SJCRH30 (cell line): ENCODE measurements around the gene PICK1. TPM values are rescaled to one million over a fixed set of nuclear protein-coding genes. Genes with fewer than 3 reads are reported as not detected.
A peak's percentile ranks its signal among the peaks of the same experiment; 100 is the strongest.
"Not testable (repeated sequence)": the region's sequence is repeated elsewhere in the genome, so short reads cannot be mapped to it uniquely, and the experiment has no call there.

Experiments used
- DNase-seq, 2 experiments: peaks; one replicate each; pipeline ENCODE4 v3.0.0-alpha.2; 2015 to 2020
- H3K27ac ChIP-seq: fragments of 250-450 bp; sonication (Bioruptor Pico); 2 replicates; pipeline ENCODE4 v1.5.1; 2020; ENCODE audit warnings: mild to moderate bottlenecking, moderate library complexity
- H3K27me3 ChIP-seq: fragments of 250-450 bp; sonication (Bioruptor Pico); 2 replicates; pipeline ENCODE4 v1.5.1; 2020; ENCODE audit warnings: mild to moderate bottlenecking, moderate library complexity
- H3K36me3 ChIP-seq: fragments of 250-450 bp; sonication (Bioruptor Pico); 2 replicates; pipeline ENCODE4 v1.5.1; 2020; ENCODE audit warnings: mild to moderate bottlenecking, moderate library complexity
- H3K4me1 ChIP-seq: fragments of 250-450 bp; sonication (Bioruptor Pico); 2 replicates; pipeline ENCODE4 v1.5.1; 2020; ENCODE audit warnings: mild to moderate bottlenecking, moderate library complexity
- H3K4me3 ChIP-seq: fragments of 250-450 bp; sonication (Bioruptor Pico); 2 replicates; pipeline ENCODE4 v1.5.1; 2020; ENCODE audit warnings: mild to moderate bottlenecking, moderate library complexity
- H3K9me3 ChIP-seq: fragments of 250-450 bp; sonication (Bioruptor Pico); replicated peaks from 2 replicates; pipeline ENCODE4 v1.5.1; 2020; ENCODE audit warnings: mild to moderate bottlenecking, moderate library complexity
- total RNA-seq: library from RNA; depleted of rRNA; stranded (reverse); fragments of >200 nt; shearing (Covaris generic); gene quantifications from 2 replicates; pipeline ENCODE4 v1.2.3, GENCODE V29; 2014; rRNA removed

Gene PICK1
- total RNA-seq, 1 experiment from 2014 or later = 0.45 TPM

DNA sequence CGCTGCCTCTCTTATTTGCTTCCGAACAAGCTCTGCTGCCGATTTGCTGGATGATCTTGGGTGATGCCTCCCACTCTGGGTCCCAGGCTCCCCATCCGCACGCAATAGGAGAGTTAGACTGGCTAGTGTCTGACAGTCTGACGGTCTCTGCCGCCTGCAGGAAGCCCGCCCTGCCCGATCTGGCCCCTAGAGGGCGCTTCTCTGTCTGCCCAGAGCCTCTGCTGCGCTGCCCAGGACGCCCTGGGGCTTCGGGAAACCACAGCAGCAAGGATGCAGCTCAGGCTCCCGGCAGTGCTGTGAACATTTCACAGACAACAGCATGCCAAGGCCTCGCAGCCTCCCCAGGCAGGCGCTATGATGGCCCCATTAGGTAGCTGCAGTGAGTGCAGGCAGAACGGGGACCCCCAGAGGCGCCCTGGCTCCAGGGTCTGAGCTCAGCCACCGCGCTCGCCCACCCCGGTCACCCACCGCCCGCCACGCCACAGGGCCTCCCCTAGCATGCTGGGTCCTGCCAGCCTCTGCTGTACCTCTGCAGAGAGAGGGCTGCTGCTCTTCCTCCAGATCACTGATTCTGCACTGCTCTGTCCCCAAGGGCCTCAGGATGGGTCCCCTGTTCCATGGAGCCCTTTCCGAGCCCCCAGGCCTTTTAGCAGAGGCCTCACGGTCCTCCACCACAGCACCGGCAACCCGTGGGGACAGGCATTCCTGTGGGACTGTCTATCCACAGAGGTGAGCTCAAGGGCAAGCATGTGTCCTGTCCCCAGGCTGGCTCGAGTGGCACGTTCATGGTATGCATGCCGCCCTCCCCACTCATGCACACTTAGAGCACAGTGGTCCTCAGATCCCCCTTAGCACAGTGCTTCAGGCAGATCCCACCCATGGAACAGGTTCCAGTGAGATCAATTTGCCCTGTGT is 57.5 kb downstream of the PICK1 start:
- Histone ChIP-seq H3K4me1 (no peaks in the 10 kb centered on the region; the same call in 1 of the 2 replicates), H3K9me3 (no peaks in the 10 kb centered on the region), H3K27ac (no peak overlapping the region), H3K27me3 (no peaks in the 10 kb centered on the region), H3K36me3 (no peaks in the 10 kb centered on the region), H3K4me3 (no peak overlapping the region)
- peak; percentile 79 to 85 for DNase-seq

GRCh38 chr22:38115423-38116205 is 58.4 kb downstream of the PICK1 start:
- Histone ChIP-seq H3K27ac (no peak overlapping the region), H3K4me3 (no peak overlapping the region), H3K27me3 (no peaks in the 10 kb centered on the region; the same call in 1 of the 2 replicates), H3K4me1 (no peaks in the 10 kb centered on the region; the same call in 1 of the 2 replicates), H3K36me3 (no peaks in the 10 kb centered on the region), H3K9me3 (no peaks in the 10 kb centered on the region)
- DNase-seq = no peak

DNA sequence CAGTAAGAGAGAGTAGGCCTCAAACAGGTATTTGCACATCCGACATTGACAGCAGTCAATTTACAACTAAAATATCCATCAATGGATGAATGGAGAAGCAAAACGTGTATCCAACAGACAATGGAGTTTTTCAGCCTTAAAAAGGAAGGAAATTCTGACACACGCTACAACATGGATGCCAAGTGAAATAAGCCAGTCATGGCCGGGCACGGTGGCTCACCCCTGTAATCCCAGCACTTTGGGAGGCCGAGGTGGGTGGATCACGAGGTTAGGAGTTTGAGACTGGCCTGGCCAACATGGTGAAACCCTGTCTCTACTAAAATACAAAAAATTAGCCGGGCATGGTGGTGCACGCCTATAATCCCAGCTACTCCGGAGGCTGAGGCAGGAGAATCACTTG is 60.4 kb downstream of the PICK1 start:
- not testable (repeated sequence) for H3K27me3 ChIP-seq, DNase-seq, H3K9me3 ChIP-seq, H3K36me3 ChIP-seq, H3K27ac ChIP-seq, H3K4me3 ChIP-seq, H3K4me1 ChIP-seq

DNA sequence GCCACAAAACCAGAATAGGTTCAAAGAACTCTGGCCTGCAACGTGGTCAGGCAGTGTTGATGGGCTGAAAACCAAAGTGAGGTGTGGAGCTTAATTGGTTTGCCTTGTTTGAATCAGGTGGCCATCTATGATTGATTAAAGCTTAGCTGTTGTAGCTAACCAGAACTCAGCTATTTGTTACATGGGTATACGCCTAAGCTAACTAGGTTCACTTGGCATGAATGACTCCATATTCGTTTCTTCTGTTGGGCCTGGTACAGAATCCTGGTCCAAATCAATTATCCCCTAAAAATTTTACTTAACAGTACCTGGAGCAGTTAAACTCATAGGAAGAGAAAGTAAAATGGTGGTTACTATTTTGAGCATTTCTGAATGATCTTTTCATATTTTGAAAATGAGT is 61.0 kb downstream of the PICK1 start:
- no peak for DNase-seq
- Histone ChIP-seq H3K36me3 (no peaks in the 10 kb centered on the region), H3K9me3 (no peaks in the 10 kb centered on the region), H3K4me1 (no peaks in the 10 kb centered on the region), H3K27me3 (no peaks in the 10 kb centered on the region; the same call in 1 of the 2 replicates), H3K27ac (no peak overlapping the region), H3K4me3 (no peak overlapping the region)

GRCh38 chr22:38118747-38119146 is 61.5 kb downstream of the PICK1 start:
- not testable (repeated sequence) for H3K9me3 ChIP-seq, H3K27me3 ChIP-seq, H3K36me3 ChIP-seq, H3K4me3 ChIP-seq, DNase-seq, H3K4me1 ChIP-seq, H3K27ac ChIP-seq

- H3K36me3 ChIP-seq = no peaks in the 10 kb centered on the region
These were observed 63.3 kb downstream of the PICK1 start for GRCh38 chr22:38120359-38121110.

DNA sequence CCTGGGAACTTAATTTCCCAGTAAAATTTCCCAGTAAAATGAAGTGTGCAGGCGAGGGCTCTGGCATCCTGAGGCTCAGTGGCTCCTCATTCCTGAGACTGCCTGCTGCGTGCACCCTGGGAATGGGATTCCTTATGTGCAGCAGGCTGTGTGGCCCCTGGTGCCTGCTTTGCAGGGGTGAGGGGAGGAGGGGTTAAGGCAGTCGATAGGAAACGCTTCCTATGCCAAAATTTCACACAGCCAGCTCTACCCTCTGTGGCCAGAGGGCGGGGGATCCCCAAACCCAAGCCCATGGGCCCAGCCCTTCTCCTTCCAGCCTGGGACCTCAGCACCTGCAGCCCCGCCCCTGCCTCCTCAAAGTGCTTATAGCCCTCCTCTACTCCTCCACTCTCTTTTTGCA is 65.4 kb downstream of the PICK1 start:
- H3K4me1 ChIP-seq = no peaks in the 10 kb centered on the region

More at GRCh38 chr22:38120359-38121110, 63.3 kb downstream of the PICK1 start:
- H3K27ac ChIP-seq = no peak overlapping the region
- no peaks in the 10 kb centered on the region; the same call in 1 of the 2 replicates for H3K27me3 ChIP-seq
- no peak for DNase-seq
- H3K4me3 ChIP-seq = no peak overlapping the region
- H3K4me1 ChIP-seq = no peaks in the 10 kb centered on the region
- H3K9me3 ChIP-seq = no peaks in the 10 kb centered on the region

GRCh38 chr22:38124236-38124974 is 67.2 kb downstream of the PICK1 start:
- Histone ChIP-seq H3K9me3 (no peaks in the 10 kb centered on the region), H3K36me3 (no peaks in the 10 kb centered on the region), H3K27ac (no peak overlapping the region), H3K4me3 (no peak overlapping the region), H3K4me1 (no peaks in the 10 kb centered on the region), H3K27me3 (no peaks in the 10 kb centered on the region; the same call in 1 of the 2 replicates)
- no peak for DNase-seq

More for the DNA sequence above, 65.4 kb downstream of the PICK1 start:
- Histone ChIP-seq H3K27ac (no peak overlapping the region), H3K4me3 (no peak overlapping the region), H3K9me3 (no peaks in the 10 kb centered on the region), H3K27me3 (no peaks in the 10 kb centered on the region; the same call in 1 of the 2 replicates), H3K36me3 (no peaks in the 10 kb centered on the region)
- DNase-seq = no peak

- Histone ChIP-seq H3K27me3 (no peaks in the 10 kb centered on the region; the same call in 1 of the 2 replicates), H3K4me1 (no peaks in the 10 kb centered on the region), H3K36me3 (no peaks in the 10 kb centered on the region), H3K4me3 (no peak overlapping the region), H3K9me3 (no peaks in the 10 kb centered on the region), H3K27ac (no peak overlapping the region)
- no peak for DNase-seq
These were observed 67.9 kb downstream of the PICK1 start for GRCh38 chr22:38125038-38125610.

Other genes with a start within 250 kb of the PICK1 start
- gene GCAT, start 249.5 kb upstream of the PICK1 start, total RNA-seq = 14.2 and 15.0 TPM in 2 replicates
- gene GALR3, start 234.0 kb upstream of the PICK1 start, total RNA-seq = not detected in 2 replicates
- 17.1 and 18.2 TPM in 2 replicates for gene ANKRD54, start 213.1 kb upstream of the PICK1 start, total RNA-seq
- 647 and 707 TPM in 2 replicates for gene EIF3L, start 208.0 kb upstream of the PICK1 start, total RNA-seq
- gene MICALL1, start 151.1 kb upstream of the PICK1 start, total RNA-seq = 16.8 and 18.0 TPM in 2 replicates
- not detected in 2 replicates for gene C22orf23, start 103.8 kb upstream of the PICK1 start, total RNA-seq
- 121 and 122 TPM in 2 replicates for gene POLR2F, start 103.7 kb upstream of the PICK1 start, total RNA-seq
- gene SOX10, start 72.8 kb upstream of the PICK1 start, total RNA-seq = not detected in 2 replicates
- 1.1 and 1.4 TPM in 2 replicates for gene SLC16A8, start 26.8 kb downstream of the PICK1 start, total RNA-seq
- gene BAIAP2L2, start 53.3 kb downstream of the PICK1 start, total RNA-seq = not detected in 2 replicates
- gene PLA2G6, start 124.4 kb downstream of the PICK1 start, total RNA-seq = 3.9 and 5.4 TPM in 2 replicates
- 3.2 and 3.6 TPM in 2 replicates for gene MAFF, start 144.6 kb downstream of the PICK1 start, total RNA-seq
- 16.9 and 18.7 TPM in 2 replicates for gene TMEM184B, start 215.6 kb downstream of the PICK1 start, total RNA-seq